HL-60 (cell line): ENCODE measurements around the gene EXOSC6.
"Not testable (repeated sequence)": the region's sequence is repeated elsewhere in the genome, so short reads cannot be mapped to it uniquely, and the experiment has no call there.

Experiments
- DNase-seq, 2 experiments: peaks; one replicate each; pipeline ENCODE4 v3.0.0-alpha.2; 2010 to 2020; ENCODE audit warnings: low read depth in 1 of 2, low spot score in 1 of 2
- H3K27ac ChIP-seq: fragments of 250-450 bp; sonication (Bioruptor Pico); replicated peaks from 2 replicates; pipeline ENCODE4 v1.5.1; 2020; ENCODE audit warnings: mild to moderate bottlenecking, moderate library complexity
- H3K27me3 ChIP-seq: fragments of 250-450 bp; sonication (Bioruptor Pico); 2 replicates; pipeline ENCODE4 v1.5.1; 2021; ENCODE audit warnings: mild to moderate bottlenecking, moderate library complexity; ENCODE audit not compliant: insufficient read depth, poor library complexity, severe bottlenecking
- H3K4me3 ChIP-seq: replicated peaks from 2 replicates; pipeline ENCODE4 v1.5.1; 2011; ENCODE audit warnings: mild to moderate bottlenecking, control low read depth, low read length; ENCODE audit not compliant: insufficient read depth
- GABPA ChIP-seq: IDR thresholded peaks from 2 replicates; pipeline ENCODE4 v1.6.1; 2012; ENCODE audit warnings: low read depth
- POLR2AphosphoS5 ChIP-seq: IDR thresholded peaks from 2 replicates; pipeline ENCODE4 v1.6.1; 2012; ENCODE audit warnings: low read depth
- SPI1 ChIP-seq: IDR thresholded peaks from 2 replicates; pipeline ENCODE4 v1.6.1; 2012; ENCODE audit warnings: low read depth, mild to moderate bottlenecking, borderline replicate concordance
- TF ChIP-seq, protein P1 (sequence below): IDR thresholded peaks from one replicate; pipeline ENCODE4 v1.5.1; 2011; ENCODE audit warnings: low read length, control low read depth, inconsistent platforms; ENCODE audit not compliant: insufficient read depth
- TF ChIP-seq, protein P2 (sequence below): IDR thresholded peaks from 2 replicates; pipeline ENCODE4 v1.6.1; 2012; ENCODE audit warnings: low read depth; ENCODE audit not compliant: insufficient replicate concordance

Gene EXOSC6

DNA sequence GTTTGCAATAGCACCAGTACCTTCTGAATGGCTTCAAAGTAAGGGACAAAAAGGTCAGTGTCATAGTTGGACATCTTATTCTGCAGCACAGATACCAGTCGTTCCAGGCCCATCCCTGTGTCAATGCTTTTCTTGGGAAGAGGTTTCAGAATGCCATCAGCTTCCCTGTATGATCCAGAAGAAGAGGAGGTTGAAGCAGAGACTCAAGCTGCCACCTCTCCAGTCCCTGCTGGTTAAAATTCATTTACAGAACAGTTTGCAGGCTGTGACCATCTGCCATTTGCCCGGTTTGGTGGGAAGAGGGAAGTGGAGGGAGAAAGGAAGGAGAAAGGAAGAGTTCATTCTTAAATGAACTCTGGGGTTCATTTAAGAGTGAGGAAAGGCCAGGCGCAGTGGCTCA, 18.4 kb upstream of the EXOSC6 start:
- H3K27ac ChIP-seq = no peak overlapping the region
- DNase-seq = no peak

DNA sequence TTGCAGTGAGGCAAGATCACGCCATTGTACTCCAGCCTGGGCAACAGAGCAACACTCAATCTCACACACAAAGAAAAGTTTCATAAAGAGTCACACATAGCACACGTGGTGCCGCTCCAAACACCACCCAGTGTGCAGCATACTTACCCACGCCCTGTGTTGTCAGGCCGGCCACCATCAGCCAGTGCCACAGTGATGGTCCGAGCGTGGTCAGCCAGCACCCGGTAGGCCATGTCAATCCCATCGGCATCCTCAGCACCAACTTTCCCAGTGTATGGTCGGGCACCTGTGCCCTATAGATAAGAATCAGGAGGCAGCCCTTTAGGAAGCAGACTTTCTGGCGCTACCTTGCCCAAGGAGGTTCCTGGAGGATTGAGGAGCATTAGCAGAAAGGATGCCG, 17.7 kb upstream of the EXOSC6 start:
- TF ChIP-seq, protein P1, sequence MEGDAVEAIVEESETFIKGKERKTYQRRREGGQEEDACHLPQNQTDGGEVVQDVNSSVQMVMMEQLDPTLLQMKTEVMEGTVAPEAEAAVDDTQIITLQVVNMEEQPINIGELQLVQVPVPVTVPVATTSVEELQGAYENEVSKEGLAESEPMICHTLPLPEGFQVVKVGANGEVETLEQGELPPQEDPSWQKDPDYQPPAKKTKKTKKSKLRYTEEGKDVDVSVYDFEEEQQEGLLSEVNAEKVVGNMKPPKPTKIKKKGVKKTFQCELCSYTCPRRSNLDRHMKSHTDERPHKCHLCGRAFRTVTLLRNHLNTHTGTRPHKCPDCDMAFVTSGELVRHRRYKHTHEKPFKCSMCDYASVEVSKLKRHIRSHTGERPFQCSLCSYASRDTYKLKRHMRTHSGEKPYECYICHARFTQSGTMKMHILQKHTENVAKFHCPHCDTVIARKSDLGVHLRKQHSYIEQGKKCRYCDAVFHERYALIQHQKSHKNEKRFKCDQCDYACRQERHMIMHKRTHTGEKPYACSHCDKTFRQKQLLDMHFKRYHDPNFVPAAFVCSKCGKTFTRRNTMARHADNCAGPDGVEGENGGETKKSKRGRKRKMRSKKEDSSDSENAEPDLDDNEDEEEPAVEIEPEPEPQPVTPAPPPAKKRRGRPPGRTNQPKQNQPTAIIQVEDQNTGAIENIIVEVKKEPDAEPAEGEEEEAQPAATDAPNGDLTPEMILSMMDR = no peak
- no peak for TF ChIP-seq POLR2AphosphoS5
- TF ChIP-seq GABPA = no peak
- no peak for TF ChIP-seq SPI1
- TF ChIP-seq, protein P2, sequence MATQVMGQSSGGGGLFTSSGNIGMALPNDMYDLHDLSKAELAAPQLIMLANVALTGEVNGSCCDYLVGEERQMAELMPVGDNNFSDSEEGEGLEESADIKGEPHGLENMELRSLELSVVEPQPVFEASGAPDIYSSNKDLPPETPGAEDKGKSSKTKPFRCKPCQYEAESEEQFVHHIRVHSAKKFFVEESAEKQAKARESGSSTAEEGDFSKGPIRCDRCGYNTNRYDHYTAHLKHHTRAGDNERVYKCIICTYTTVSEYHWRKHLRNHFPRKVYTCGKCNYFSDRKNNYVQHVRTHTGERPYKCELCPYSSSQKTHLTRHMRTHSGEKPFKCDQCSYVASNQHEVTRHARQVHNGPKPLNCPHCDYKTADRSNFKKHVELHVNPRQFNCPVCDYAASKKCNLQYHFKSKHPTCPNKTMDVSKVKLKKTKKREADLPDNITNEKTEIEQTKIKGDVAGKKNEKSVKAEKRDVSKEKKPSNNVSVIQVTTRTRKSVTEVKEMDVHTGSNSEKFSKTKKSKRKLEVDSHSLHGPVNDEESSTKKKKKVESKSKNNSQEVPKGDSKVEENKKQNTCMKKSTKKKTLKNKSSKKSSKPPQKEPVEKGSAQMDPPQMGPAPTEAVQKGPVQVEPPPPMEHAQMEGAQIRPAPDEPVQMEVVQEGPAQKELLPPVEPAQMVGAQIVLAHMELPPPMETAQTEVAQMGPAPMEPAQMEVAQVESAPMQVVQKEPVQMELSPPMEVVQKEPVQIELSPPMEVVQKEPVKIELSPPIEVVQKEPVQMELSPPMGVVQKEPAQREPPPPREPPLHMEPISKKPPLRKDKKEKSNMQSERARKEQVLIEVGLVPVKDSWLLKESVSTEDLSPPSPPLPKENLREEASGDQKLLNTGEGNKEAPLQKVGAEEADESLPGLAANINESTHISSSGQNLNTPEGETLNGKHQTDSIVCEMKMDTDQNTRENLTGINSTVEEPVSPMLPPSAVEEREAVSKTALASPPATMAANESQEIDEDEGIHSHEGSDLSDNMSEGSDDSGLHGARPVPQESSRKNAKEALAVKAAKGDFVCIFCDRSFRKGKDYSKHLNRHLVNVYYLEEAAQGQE = no peak
- H3K27me3 ChIP-seq = no peaks in the 10 kb centered on the region
- DNase-seq = no peak
- no peak overlapping the region for H3K27ac ChIP-seq
- H3K4me3 ChIP-seq = no peak overlapping the region

More for the DNA sequence above, 18.4 kb upstream of the EXOSC6 start:
- Histone ChIP-seq H3K4me3 (no peak overlapping the region), H3K27me3 (no peaks in the 10 kb centered on the region)
- TF ChIP-seq, protein P1 = no peak
- TF ChIP-seq POLR2AphosphoS5 (no peak), GABPA (no peak), SPI1 (no peak)
- TF ChIP-seq, protein P2 = no peak

DNA sequence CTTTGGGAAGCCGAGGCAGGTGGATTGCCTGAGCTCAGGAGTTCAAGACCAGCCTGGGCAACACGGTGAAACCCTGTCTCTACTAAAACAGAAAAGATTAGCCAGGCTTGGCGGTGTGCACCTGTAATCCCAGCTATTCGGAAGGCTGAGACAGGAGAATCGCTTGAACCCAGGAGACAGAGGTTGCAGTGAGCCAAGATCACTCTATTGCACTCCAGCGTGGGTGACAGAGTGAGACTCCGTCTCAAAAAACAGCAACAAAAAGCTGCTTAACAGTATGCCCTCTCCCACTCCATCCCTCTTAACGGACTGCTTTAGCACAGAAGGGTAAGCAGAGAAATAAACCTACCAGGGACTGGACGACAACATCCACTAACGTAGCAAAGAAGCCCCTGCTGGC, 16.2 kb upstream of the EXOSC6 start:
- H3K27ac ChIP-seq, H3K27me3 ChIP-seq, H3K4me3 ChIP-seq, DNase-seq: not testable (repeated sequence)

DNA sequence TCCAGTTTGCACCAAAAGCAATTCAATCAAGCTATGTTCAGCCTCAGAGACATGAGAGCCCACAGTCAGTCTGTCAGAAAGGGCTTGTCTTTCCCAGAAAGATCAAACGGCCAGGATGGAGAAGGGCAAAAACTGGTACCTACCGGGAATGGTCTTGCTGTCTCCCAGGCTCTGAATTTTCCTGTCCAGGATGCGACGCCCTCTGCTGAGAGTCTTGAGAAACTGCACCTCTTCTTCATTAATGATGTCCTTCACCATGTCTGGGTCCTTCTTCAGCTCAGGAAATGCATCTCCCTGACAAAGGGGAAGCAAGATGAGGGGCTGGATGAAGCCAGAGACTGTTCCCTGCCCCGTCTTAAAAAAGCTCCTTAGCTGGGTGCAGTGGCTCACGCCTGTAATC, 15.8 kb upstream of the EXOSC6 start:
- Histone ChIP-seq H3K27ac (no peak overlapping the region), H3K4me3 (no peak overlapping the region), H3K27me3 (no peaks in the 10 kb centered on the region)
- DNase-seq = peak; percentile 28 to 56
- TF ChIP-seq, protein P2 = no peak
- TF ChIP-seq, protein P1 = peak; percentile 51

DNA sequence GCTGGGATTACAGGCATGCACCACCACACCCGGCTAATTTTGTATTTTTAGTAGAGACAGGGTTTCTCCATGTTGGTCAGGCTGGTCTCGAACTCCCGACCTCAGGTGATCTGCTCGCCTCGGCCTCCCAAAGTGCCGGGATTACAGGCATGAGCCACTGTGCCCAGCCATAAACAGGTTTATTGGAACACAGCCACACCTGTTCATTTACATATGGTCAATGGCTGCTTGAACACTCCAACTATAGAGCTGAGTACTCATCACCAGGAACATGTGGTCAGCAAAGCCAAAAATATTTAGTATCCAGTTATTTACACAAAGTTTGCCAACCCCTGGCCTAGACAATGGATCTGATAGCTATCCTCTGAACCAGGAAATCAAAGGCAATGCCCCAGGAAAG, 8.2 kb upstream of the EXOSC6 start:
- H3K4me3 ChIP-seq, H3K27me3 ChIP-seq, DNase-seq, H3K27ac ChIP-seq: not testable (repeated sequence)
